NCI-H1694 (cell line): Measurements from ENCODE around the gene PFKFB4.

Experiments
- DNase-seq: peaks from one replicate; lab custom pipeline; 2025; lab: John Stamatoyannopoulos, UW

Gene PFKFB4

DNA sequence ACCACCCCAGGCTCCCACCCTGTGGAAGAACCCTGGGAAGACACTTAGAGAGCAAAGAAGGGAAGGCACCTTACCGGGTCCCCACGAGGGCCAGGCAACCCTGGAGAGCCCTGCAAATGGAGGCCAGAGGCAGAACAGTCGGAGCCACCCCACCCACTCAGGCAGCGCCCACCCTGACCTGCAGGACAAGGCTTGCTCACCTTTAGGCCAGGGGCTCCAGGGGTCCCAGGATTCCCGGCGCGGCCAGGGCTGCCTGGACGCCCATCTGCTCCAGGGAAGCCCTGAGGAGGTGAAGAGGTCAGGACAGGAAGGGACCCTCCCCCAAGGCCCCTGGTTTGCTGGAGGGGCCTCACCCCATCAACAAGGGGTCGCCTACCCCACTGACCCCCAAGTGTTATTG, 28.2 kb upstream of the PFKFB4 start:
- DNase-seq, result no peak

DNA sequence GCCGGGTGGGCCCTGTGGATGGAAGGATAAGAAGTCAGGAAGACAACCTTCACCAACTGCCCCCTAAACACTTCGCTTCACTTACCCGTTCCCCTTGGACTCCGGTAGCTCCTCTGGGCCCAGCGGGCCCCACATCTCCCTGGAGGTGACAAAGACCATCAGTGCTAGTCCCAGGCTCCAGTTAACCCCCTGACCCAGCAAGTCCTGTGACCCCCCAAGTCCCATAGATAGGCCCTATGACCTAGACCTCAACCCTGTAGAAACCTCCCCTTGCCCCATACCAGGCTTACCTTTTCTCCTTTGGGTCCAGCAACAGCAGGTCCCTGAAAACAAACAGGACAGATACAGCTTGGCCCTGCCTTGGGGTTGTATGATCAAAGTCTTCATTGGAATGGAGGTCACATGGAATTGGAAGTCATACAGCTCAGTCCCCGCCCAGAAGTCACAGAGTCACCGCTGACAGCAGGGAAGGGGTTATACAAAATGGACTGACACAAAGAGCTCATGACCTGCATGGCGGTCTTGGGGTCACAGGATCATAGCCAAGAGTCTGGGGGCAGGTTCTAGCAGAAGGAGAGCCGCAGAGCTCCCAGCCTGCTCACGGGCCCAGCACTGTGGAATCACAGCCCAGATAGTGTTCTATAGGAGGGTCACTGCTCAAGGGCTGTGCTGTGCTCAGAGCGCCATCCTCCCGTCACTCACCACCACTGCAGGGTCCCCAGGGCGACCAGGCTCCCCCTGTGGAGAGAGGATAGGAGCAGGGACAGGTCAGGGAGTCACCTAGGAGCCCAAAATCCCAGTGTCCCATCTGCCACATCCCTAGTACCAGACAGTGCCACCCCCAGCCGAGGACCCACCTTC, 25.2 kb upstream of the PFKFB4 start:
- DNase-seq, result no peak

GRCh38 chr3:48576647-48577046, 20.0 kb upstream of the PFKFB4 start:
- DNase-seq, result no peak

DNA sequence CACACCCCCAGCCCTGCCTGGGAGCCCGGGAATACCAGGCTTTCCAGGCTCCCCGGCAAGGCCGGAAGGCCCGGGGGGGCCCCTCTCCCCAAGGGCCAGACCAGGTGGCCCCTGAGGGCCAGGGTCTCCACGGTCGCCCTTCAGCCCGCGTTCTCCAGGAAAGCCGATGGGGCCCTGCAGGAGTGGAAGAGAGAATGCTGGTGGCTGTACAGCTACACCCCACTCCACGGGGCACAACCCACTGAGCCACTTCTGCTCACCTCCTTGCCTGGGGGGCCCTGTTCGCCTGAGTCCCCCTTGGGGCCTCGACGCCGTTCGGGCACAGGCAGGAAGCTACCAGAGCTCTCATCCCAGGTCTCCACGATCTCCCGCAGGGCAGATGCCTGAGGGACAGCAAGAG, 18.8 kb upstream of the PFKFB4 start:
- DNase-seq, result no peak

DNA sequence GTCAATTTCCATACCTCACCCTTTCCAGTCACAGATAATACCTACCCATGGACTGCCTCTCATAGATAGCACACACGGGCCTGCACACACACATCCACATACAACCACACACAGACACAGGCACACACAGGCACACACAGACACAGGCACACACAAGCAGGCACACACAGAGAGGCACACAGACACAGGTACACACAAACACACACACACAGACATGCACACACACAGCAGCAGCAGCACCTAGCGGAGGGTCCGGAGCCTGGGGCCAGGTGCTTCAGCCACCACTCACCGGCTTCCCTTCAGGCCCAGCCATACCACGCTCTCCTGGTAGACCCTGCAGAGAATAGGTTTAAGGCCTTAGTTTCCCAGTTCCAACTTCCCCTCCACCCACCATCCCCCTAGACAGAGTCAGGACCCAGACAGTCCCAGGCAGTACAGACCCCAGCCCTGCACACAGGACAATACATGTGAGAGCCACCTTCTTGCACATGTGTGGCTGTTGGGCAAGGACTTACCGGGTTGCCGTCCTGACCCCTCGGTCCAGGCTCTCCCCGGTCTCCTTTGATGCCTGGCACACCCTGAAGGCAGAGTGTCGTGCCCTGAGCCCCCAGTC, 17.5 kb upstream of the PFKFB4 start:
- no peak for DNase-seq

DNA sequence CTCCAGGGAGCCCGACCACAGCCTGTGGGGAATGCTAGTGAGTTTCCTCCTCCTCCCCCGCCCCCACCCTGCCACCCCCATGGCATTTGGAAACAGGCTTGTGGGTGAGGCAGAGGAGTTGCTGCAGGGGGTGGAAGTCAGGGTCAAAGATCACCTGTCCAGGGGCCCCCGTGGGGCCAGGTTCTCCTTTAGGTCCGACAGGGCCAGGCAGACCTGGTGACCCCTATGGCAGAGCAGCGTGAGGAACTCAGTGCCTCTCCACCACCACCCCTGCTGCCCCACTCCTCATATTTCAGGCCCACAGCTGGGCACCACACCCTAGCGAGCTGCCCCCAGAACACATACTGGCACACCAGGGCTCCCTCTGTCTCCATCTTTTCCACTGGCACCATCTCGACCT, 15.9 kb upstream of the PFKFB4 start:
- DNase-seq, result no peak

DNA sequence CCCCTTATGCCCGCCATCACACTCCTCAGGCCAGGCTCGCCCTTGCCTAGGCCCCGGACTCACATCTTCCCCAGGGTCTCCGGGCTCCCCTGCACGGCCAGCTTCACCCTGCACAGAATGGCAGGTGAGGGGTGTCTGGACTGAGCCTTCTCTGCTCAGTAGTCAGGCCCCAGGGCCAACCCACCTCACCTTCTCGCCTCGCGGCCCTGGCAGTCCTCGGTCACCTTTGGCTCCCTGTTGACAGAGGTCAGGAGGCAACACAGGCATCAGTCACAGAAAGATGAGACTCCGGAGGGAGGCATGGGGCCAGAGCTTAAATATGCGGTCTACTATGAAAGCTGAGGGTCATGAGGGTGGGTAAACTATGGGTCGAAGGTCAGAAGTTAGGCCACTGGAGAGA, 15.3 kb upstream of the PFKFB4 start:
- DNase-seq, result no peak

GRCh38 chr3:48569808-48570450, 13.3 kb upstream of the PFKFB4 start:
- DNase-seq, result no peak

DNA sequence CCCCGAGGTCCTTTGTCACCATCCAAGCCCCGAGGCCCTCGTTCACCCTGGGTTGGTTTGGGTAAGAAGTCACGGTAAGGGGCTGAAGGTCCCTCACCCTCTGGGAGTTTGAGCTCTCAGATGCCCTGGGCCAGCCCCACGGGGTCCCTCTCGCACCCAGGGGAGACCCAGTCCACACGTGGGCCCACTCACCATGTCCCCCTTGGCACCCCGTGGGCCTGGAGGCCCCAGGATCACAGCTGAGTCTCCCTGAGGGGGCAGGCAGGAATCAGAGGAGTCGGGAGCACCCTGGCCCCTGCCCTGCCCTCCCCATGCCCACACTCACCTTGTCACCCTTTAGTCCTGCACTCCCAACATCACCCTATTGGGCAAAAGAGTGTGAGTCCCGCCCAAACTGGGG, 12.8 kb upstream of the PFKFB4 start:
- DNase-seq, result no peak

GRCh38 chr3:48568476-48568875, 11.9 kb upstream of the PFKFB4 start:
- no peak for DNase-seq

- no peak for DNase-seq
These were observed 10.9 kb upstream of the PFKFB4 start for GRCh38 chr3:48567500-48567899.

DNA sequence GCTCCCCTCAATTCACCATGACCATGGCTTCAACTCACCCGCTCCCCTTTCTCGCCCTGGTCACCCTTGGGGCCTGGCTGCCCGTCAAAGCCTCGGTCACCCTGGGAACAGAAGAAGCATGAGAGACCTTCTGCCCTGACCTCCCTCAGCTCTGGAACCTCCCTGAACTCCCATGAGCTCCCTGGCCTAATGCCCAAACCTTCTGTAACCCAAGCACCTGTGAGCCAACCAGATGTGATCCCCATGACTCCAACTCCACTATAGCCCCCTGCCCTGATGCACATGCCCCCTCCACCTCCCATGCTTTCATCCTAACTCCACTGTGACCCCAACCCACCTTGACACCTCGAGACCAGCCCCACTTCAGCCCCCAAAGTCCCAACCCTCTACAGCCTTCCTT, 10.5 kb upstream of the PFKFB4 start:
- DNase-seq, result no peak

- DNase-seq, result no peak
These were observed 9.8 kb upstream of the PFKFB4 start for GRCh38 chr3:48566401-48566760.

DNA sequence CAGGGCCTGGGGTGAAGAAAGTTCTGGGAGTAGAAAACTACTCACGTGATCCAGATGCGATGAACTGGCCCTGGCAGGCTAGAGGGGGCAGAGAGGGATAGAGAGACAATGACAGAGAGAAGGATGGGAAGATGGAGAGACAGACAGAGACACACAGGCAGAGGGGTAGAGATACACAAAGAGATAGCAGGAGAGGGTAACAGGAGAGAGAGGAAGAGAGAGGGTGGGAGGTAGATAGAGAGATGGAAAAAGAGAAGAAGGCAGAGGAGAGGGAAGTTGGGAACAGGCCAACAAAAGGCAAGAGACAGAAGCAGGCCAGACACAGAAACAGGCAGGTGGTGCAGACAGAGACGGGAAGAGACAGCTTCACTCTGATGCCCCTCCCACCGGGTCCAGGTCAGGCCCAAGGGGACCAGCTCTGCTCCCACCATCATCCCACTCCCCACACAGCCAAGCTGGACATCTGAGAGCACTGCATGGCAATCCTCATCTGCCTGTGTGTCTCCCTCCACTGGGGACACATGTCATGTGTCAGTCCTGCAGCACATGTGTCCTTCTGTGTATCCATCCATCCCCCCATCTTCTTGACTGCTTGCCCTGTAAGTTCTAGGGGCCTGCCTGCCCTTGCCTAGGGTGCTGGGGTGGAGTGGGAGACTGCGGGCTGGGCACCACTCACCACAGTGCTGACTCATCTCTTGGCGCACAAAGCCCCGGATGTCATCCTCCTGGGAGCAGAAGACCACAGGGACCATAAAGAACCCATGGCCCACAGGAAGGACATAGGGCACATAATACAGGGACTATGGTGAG, 9.2 kb upstream of the PFKFB4 start:
- no peak for DNase-seq

- DNase-seq, result no peak
These were observed 8.6 kb upstream of the PFKFB4 start for GRCh38 chr3:48565186-48565585.

DNA sequence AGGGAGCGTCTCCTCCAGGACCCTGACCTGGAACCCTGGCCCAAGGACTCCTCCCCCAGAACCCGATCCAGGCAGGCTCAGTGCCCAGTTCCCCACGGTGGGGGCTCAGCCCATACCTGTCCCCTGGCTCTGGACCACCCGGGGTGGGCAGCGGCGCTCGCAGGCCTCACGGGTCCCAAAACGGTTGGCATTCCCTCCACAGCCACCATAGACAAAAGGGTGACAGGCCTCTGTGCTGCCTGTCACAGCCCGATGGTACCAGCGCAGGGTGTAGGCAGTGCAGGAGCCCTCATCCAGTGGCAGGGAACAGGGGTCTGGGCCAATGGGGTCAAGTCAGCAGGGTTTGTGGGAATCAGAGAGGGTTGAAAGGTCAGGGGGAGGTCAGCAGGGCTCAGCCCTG, 8.1 kb upstream of the PFKFB4 start:
- DNase-seq, result no peak

- no peak for DNase-seq
These were observed 7.4 kb upstream of the PFKFB4 start for GRCh38 chr3:48564022-48564421.

DNA sequence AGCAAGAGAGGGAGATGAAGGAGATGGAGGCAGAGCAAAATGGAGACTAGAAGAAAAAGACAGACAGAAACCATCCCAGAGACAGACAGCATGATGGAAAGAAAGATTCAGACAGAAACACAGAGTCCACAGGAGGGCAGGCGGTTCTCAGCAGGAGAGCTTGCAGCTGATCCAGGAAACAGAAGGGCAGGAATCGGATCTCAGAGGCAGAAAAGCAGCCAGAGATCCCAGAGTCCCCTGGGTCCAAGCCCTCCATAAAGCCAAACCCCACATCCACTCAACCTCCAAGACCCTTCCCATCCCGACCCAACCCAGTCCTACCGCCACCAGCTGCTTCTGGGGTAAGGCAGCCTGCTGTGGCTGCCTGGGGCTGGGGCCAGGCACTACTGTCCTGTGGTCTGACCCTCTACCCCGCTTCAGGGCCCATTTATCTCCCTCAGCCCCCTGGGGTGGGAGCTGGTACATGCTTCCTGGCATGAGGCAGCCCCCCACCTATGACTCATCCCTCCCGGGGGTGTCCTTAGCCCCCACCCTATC, 6.8 kb upstream of the PFKFB4 start, which contains the start of gene UCN2:
TSS of gene UCN2 (minus strand) at position 400 of the 537 bp plus-strand sequence. CDS start 657 bp downstream, outside the sequence.
- DNase-seq, result no peak

DNA sequence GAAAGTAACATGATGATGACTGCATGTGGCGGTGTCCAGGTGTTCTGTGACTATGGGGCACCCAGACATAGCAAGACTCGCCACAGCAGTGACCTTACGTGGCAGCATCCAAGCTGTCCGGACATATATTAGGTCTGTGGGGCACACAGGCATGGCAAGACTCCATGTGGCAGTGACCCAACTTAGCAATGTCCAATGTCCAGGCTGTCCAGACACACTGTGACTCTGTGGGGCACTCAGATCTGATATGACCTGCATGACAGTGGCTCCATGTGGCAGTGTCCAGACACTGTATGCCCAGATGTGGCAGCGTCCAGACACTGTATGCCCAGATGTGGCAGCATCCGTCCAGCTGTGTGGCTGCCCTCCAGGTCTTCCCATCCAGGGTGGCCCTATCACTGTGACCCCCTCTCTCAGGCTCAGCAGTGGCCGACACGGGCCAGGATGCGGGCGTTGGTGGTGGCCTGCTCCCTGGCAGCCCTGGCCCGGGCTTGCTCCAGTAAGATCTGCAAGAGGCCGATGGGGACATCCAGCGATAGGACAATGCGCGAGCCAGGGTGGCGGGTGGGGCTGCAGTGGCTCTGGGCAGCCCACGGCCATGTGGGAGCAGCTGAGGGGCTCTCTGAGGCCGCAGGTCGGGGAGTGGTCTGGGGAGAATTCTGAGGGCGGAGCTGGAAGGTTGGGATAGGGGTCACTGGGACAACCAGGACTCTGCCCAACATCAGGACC, 5.9 kb upstream of the PFKFB4 start:
- no peak for DNase-seq

DNA sequence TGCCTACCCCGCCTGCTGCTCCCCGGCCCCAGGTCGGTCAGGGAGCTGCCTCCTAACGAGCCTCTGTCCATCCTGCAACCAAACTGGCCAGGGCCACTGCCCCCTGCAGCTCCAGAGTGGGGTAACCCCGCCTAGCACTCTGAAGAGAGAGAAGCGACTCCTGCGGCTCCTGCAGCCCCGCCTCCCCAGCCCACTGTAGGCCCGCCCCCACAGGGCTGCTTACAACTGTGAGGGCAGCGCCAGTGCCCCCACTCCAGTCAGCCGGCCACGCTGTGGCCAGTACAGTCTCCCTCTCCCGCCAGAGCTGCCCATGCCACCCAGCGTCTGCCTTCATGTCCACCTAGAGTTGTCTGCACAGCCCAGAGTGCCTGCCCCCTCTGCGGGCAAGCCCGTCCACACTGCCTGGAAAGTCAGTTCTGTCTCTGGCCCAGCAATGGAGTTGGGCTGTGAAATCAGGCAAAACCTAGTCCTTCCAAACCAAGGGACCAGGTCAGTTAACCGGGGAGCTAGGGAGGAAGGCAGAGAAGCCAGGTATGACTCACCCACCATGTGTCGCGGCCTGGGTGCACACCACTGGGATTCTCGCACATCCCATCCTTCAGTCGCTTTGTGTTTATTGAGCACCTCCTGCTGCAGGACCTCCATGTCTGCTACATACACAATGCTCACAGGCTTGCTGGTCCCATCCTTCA, 4.6 kb upstream of the PFKFB4 start:
- DNase-seq, result no peak

- DNase-seq, result no peak
These were observed 4.0 kb upstream of the PFKFB4 start for GRCh38 chr3:48560648-48561018.
